CD4-positive, alpha-beta T cell (primary cell): ENCODE measurements around the gene ATP12A. TPM values are rescaled to one million over a fixed set of nuclear protein-coding genes. Genes with fewer than 3 reads are reported as not detected.

Experiments
- ATAC-seq: fragments of 200-7000 bp; cut with Tn5 transposase; one replicate; pipeline ENCODE4 v1.10.0; 2022; ENCODE audit warnings: mild to moderate bottlenecking; ENCODE audit not compliant: poor library complexity
- CTCF ChIA-PET: fragments of 350-600 bp; sonication (Branson Sonifier 250); formaldehyde crosslinking; loops from one replicate; lab custom pipeline; 2021; ENCODE audit warnings: antibody characterized with exemption, inconsistent platforms; lab: Charles Lee
- POLR2A ChIA-PET: fragments of 350-600 bp; sonication (Branson Sonifier 250); formaldehyde crosslinking; loops from one replicate; lab custom pipeline; 2021; ENCODE audit warnings: antibody characterized with exemption, inconsistent platforms; lab: Charles Lee
- DNase-seq, 14 experiments: peaks; one replicate each; pipeline ENCODE4 v3.0.0-alpha.2; 2013 to 2020; ENCODE audit warnings: mixed read lengths in 2 of 14
- H3K27ac ChIP-seq, 2 donors: one replicate each; pipeline versions ENCODE4 v1.5.1 to v1.7.0; 2013; ENCODE audit warnings: low read length in 2 of 2, low read depth in 1 of 2, mild to moderate bottlenecking in 1 of 2
- H3K27me3 ChIP-seq, 2 experiments: 1 replicate in 1 of 2; 2 replicates in 1 of 2; pipeline versions ENCODE4 v1.6.1 to v1.7.0; 2013; ENCODE audit warnings: low read length in 2 of 2, control low read depth in 1 of 2, mild to moderate bottlenecking in 1 of 2, moderate library complexity in 1 of 2; ENCODE audit not compliant: insufficient read depth in 2 of 2, control insufficient read depth in 1 of 2
- H3K36me3 ChIP-seq: one replicate; pipeline ENCODE4 v1.6.1; 2013; ENCODE audit warnings: low read length, control low read depth; ENCODE audit not compliant: insufficient read depth
- H3K4me1 ChIP-seq: one replicate; pipeline ENCODE4 v1.6.1; 2013; ENCODE audit warnings: low read length, control low read depth; ENCODE audit not compliant: insufficient read depth
- H3K4me3 ChIP-seq: one replicate; pipeline ENCODE4 v1.5.1; 2013; ENCODE audit warnings: mild to moderate bottlenecking, low read length, moderate library complexity
- H3K9me3 ChIP-seq, 2 experiments: 1 replicate in 1 of 2; 2 replicates in 1 of 2; pipeline versions ENCODE4 v1.6.1 to v1.7.0; 2013; ENCODE audit warnings: low read length in 2 of 2, mild to moderate bottlenecking in 2 of 2, control low read depth in 1 of 2, moderate library complexity in 1 of 2; ENCODE audit not compliant: control insufficient read depth in 1 of 2, insufficient read depth in 1 of 2
- H3K27ac Mint-ChIP-seq: one replicate; pipeline ENCODE4 v1.8.0; 2020; ENCODE audit warnings: mixed read lengths
- H3K27me3 Mint-ChIP-seq: one replicate; pipeline ENCODE4 v1.8.0; 2021; ENCODE audit warnings: mixed read lengths
- H3K36me3 Mint-ChIP-seq: one replicate; pipeline ENCODE4 v1.8.0; 2021; ENCODE audit warnings: low read depth, mixed read lengths
- H3K4me1 Mint-ChIP-seq: one replicate; pipeline ENCODE4 v1.8.0; 2021; ENCODE audit warnings: low read depth, mixed read lengths
- H3K4me3 Mint-ChIP-seq: one replicate; pipeline ENCODE4 v1.8.0; 2020; ENCODE audit warnings: mild to moderate bottlenecking, mixed read lengths
- H3K9me3 Mint-ChIP-seq: one replicate; pipeline ENCODE4 v1.8.0; 2020; ENCODE audit warnings: mixed read lengths
- intact Hi-C, 2 experiments: fragments of 100-400 bp; cut with DNase I in 1 of 2; cut with micrococcal nuclease in 1 of 2; formaldehyde crosslinking; loops; one replicate each; pipeline versions ENCODE4 v1.15.1 to v1.9.0; 2023 to 2025; cut with DNase I, micrococcal nuclease
- total RNA-seq, 174 experiments: library from RNA in 2 of 174; stranded (reverse) in 2 of 174; gene quantifications; one replicate each; pipeline ENCODE4 v1.2.3 and lab custom pipeline; 2021 to 2026
- TF ChIP-seq, protein P1 (sequence below): fragments of 200-600 bp; IDR thresholded peaks from one replicate; pipeline ENCODE4 v1.8.0; 2022; ENCODE audit warnings: antibody characterized with exemption, mild to moderate bottlenecking

Gene ATP12A
- total RNA-seq, 2 experiments from 2014 or later = 0.05 to 0.06 TPM

DNA sequence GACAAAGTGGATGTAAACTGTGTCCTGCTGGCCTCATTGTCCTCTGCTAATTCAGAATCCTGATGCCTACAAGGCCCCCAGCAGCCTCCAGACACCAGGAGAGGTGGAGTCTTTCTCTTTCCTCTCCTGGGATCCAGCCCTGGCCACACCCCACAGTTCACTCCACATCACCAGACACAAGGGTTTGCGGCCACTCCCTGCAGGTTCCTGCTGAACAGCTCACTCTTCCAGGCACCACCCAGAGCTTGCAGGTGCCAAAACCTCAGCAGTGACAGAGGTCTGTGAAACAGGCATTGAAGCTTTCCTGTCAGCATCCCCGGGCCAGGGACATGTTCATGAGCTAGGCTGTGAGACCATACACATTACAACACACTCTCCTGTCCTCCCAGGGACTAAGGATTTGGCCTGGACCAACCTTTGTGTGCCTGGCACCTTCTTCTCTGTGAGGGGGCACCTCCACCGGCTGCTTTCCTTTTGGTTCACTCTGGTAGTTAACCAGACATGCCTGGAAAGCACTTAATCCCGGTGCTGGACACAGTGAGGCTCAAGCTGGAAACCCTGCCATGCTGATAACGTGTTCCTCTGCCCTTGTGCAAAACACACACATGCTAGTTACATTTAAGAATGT is 11.1 kb upstream of the ATP12A start:
- Histone ChIP-seq H3K4me3 (no peak overlapping the region), H3K27ac (no peak overlapping the region), H3K9me3 (no peaks in the 10 kb centered on the region), H3K36me3 (no peaks in the 10 kb centered on the region), H3K4me1 (peaks cover 4% of the 10 kb centered on the region), H3K27me3 (no peaks in the 10 kb centered on the region)
- intact Hi-C loops = no loop called here
- Mint-ChIP-seq H3K4me3 (no peak overlapping the region), H3K9me3 (no peaks in the 10 kb centered on the region), H3K27me3 (peaks cover 30% of the 10 kb centered on the region), H3K27ac (no peak overlapping the region), H3K36me3 (no peaks in the 10 kb centered on the region), H3K4me1 (peaks cover 11% of the 10 kb centered on the region)
- ChIA-PET CTCF (no interaction called here), POLR2A (no interaction called here)
- ATAC-seq (no peak), DNase-seq (no peak)
- TF ChIP-seq, protein P1, sequence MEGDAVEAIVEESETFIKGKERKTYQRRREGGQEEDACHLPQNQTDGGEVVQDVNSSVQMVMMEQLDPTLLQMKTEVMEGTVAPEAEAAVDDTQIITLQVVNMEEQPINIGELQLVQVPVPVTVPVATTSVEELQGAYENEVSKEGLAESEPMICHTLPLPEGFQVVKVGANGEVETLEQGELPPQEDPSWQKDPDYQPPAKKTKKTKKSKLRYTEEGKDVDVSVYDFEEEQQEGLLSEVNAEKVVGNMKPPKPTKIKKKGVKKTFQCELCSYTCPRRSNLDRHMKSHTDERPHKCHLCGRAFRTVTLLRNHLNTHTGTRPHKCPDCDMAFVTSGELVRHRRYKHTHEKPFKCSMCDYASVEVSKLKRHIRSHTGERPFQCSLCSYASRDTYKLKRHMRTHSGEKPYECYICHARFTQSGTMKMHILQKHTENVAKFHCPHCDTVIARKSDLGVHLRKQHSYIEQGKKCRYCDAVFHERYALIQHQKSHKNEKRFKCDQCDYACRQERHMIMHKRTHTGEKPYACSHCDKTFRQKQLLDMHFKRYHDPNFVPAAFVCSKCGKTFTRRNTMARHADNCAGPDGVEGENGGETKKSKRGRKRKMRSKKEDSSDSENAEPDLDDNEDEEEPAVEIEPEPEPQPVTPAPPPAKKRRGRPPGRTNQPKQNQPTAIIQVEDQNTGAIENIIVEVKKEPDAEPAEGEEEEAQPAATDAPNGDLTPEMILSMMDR = no peak

DNA sequence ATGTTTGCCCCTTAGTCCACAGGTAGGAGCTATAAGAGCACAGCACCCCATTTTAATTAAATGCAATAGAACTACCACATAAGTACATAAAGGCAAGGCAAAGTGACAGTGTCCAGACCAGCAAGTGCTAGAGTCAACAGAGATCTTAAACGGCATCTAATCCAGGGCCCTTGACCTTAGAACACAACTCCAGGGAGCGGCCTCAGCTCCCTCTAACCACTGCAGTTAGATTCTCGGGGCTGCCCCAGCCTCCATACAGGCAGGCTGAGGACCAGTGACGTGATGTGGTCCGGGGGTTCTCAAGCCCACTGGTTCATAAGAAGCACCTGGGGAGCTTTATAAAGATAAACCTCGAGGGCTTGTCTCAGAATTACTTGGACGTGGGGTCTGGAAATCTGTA is 10.0 kb upstream of the ATP12A start:
- Histone ChIP-seq H3K9me3 (no peaks in the 10 kb centered on the region), H3K4me3 (no peak overlapping the region), H3K4me1 (peaks cover 4% of the 10 kb centered on the region), H3K27me3 (no peaks in the 10 kb centered on the region), H3K36me3 (no peaks in the 10 kb centered on the region), H3K27ac (no peak overlapping the region)
- ATAC-seq (no peak), DNase-seq (no peak)
- intact Hi-C loops = loop anchor here (1.0 to 5.0 kb wide), 2 partner anchors 64 to 93 kb away; no protein-coding TSS in a partner anchor
- no peaks in the 10 kb centered on the region for H3K36me3 Mint-ChIP-seq
- CTCF ChIA-PET = no interaction called here
- peaks cover 11% of the 10 kb centered on the region for H3K4me1 Mint-ChIP-seq
- no peak overlapping the region for H3K4me3 Mint-ChIP-seq
- no peaks in the 10 kb centered on the region for H3K9me3 Mint-ChIP-seq
- peaks cover 26% of the 10 kb centered on the region for H3K27me3 Mint-ChIP-seq
- POLR2A ChIA-PET = interaction anchor here (0.6 kb wide), 1 partner anchor 29 kb away, joined by 3 read pairs; no protein-coding TSS in a partner anchor
- no peak overlapping the region for H3K27ac Mint-ChIP-seq
- TF ChIP-seq, protein P1 = no peak

DNA sequence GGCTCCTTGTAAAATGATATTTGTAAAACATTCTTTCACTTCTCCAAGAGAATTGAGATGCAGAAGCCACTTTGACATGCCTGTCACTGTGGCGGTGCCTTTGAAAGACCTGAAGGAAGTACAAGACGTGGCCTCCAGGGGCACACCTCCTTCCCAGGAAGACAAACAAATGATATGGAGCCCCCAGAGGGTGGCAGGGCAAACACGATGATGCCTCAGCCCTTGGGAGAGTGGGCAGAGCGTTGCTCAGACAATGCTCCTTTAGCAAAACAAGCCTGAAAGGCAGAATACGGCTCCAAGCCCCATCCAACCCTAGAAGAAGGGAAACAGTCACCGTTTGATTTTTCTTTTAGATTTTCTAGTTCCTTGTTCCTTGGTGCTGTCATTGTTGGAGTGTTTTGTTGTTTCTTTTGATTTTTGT is 9.2 kb upstream of the ATP12A start:
- Histone ChIP-seq H3K27me3 (no peaks in the 10 kb centered on the region), H3K4me1 (peaks cover 4% of the 10 kb centered on the region), H3K9me3 (no peaks in the 10 kb centered on the region), H3K4me3 (peak overlapping the region; percentile 17), H3K27ac (no peak overlapping the region), H3K36me3 (no peaks in the 10 kb centered on the region)
- Mint-ChIP-seq H3K4me3 (no peak overlapping the region), H3K27me3 (peaks cover 24% of the 10 kb centered on the region), H3K27ac (no peak overlapping the region), H3K36me3 (no peaks in the 10 kb centered on the region), H3K9me3 (no peaks in the 10 kb centered on the region), H3K4me1 (peaks cover 11% of the 10 kb centered on the region)
- intact Hi-C loops = loop anchor here (1.0 to 5.0 kb wide), 3 partner anchors 65 to 94 kb away; no protein-coding TSS in a partner anchor
- ATAC-seq (peak; percentile 72), DNase-seq (peak in 3 of 14 experiments; percentile 29 to 56 (median 51))
- TF ChIP-seq, protein P1 = no peak
- POLR2A ChIA-PET = interaction anchor here (0.6 kb wide), 1 partner anchor 30 kb away, joined by 3 read pairs; no protein-coding TSS in a partner anchor
- CTCF ChIA-PET = no interaction called here
